Epidermal melanocyte (primary cell): ENCODE measurements around the gene RALGPS1.

ENCODE experiments used
- DNase-seq: peaks from one replicate; pipeline ENCODE4 v3.0.0; 2011; ENCODE audit warnings: low spot score; ENCODE audit not compliant: insufficient read length

Gene RALGPS1

DNA sequence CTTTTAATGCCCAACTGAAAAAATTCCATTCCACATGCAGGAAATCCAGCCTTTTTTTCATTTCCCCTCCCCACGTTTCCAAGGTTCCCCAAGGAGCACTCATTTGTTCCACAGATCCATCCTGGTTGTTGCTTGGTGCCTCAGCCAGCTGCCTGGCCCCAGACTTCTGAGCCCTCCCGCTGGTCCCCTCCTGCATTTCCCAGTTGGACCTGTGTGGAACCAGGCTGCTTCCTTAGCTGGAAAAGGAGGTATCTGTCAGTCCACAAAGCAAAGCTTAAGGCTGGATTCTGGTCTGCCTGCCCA is 163.0 kb downstream of the RALGPS1 start:
- no peak for DNase-seq

GRCh38 chr9:127078336-127078735 is 163.8 kb downstream of the RALGPS1 start:
- no peak for DNase-seq

- DNase-seq, result no peak
These were observed 164.4 kb downstream of the RALGPS1 start for GRCh38 chr9:127078988-127079387.

DNA sequence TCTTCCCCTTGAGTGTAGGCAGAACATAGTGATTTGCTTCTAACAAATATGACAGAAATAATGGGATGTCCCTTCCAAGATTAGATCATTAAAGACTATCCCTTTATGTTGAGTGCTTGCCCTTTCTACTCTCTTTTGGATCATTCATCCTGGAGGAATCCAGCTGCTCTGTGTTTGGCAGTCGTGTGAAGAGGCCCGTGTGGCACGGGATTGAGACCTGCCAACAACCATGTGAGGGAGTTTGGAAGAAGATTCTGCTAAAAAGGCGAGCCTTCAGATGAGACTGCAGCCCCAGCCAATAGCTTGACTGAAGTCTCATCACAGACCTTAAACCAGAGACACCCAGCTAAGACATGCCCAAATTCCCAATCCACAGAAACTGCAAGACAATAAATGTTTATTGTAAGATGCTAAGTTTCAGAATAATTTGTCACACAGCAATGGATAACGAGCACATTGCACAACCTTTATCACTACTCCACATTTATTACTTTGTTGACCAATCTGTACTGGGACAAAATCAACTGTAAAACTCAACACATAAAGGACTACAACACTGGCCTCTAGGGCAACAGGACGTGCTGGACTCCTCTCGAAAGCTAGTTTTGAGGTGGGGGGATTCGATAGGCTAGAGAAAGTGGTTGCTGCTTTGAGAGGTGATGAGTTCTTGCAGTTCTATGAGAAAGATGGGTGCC is 165.0 kb downstream of the RALGPS1 start:
- DNase-seq, result no peak

DNA sequence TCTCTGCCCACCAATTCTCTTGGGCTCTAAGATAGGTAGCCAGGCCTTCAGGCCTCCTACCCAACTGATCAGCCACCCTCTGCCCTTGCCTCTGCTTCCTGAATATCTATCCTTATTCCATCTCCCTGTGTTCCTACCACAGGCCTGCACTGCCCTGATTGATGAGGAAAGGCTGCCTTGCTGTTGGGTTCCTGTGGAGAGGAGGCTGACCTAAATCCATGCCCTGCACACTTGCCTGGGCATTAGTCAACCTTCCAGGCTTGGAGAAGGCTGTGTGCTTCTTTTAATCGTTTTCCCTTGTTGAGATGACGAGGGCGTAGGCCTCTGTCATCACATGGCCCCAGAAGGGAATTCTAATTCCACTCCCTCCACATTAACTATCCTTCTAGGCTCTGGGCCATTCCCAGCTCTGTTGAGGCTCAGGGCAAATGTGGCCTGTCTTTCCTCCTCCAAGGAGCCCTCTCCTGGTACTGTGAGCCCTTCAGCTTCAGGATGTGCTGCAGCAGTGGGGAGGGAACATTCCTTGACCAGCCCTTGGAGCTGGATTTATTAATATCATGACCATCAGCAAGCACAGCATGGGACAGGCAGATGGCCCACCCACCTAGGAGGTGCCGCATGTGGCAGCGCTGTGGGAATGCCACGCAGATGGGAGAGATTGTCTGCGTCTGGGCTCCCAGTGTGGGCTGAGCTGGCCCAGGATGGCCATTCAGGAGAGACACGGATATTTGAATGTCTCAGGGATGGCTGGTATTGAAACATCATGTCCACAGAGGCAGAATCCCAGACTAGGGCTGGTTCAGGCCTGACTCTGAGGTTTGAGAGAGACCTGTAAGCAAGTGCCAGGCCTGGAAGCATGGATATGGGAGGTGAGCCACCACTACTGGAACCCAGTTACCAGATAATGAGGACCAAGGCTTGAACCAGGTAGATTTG is 166.9 kb downstream of the RALGPS1 start:
- DNase-seq, result no peak

DNA sequence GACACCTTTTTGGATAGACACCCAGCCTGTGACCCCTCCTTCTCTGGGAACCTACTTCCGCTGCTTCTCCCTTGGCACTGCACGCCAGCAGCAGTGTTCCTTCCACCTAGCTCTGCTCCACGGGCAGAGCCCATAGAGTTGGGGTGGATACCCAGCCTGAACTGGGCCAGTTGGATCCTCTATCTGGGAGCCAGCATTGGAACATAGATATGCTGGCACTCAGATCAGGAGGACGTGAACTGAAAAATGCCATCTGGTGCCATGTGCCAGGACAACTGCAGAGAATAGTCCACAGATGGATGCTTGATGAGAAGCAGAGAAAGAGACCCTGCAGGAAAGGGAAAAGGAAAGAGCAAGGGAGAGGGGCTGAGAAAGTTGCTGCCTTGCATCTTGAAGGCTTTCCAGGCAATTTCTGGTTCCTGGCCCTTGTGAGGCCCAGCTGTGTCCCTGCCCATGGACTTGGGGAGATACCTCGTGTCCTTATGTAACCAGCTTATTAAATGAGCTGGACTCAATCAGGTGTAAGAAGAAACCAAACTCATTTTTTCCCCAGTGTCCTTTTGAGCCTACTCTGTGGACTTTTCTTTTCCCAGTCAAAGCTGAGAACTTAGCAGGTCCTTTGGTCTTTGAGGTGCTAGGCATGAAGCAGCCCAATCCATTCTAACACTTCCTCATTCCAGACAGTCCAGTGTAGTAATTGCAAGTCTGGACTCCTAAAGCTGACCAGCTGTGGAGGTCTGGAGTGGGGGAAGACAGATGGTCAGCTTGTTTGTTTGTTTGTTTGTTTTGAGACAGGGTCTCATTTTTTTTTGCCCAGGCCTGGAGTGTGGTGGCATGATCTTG is 168.8 kb downstream of the RALGPS1 start:
- DNase-seq, result no peak

DNA sequence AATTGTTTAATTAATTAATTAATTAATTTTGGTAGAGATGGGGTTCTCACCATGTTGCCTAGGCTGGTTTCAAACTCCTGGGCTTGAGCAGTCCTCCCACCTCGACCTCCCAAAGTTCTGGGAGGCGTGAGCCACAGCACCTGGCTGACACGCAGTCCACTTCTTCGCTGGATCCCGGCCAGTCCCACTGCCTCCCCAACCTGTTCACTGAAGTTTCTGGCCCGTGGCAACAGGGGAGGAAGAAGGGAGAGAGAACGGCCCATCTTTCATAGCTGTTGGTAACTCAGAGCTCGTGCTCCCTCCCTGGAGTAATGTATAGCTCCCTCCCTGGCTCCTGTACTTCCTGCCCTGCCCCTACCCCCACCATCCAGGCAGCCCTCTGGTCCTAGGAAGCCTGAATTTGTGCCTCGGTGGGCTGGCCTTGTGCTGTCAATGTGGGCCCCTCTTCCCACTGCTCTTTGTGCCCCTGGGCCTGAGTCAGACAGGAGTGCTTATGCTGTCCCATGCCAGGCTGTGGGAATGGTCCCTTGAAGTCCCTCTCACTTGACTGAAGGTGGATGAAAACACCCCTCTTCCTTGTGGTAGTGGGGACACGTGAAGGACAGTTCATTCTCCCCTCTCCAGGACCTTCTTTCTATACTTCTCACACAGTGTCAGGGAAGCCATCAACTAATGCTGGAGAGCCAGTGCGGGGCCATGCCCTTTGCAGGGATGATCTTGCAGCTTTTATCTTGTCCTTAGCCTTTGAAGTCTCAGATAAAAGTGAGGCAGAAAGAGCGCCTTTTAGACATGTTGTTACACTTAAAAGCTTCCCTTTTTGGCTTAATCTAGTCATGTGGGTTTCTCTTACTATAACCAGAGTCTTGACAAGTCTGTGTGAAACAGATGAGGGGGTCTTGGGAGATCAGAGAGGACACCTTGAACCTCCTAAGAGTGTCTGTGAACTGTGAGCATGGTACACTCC is 169.8 kb downstream of the RALGPS1 start:
- no peak for DNase-seq

- DNase-seq, result no peak
These were observed 170.6 kb downstream of the RALGPS1 start for GRCh38 chr9:127085186-127085585.

DNA sequence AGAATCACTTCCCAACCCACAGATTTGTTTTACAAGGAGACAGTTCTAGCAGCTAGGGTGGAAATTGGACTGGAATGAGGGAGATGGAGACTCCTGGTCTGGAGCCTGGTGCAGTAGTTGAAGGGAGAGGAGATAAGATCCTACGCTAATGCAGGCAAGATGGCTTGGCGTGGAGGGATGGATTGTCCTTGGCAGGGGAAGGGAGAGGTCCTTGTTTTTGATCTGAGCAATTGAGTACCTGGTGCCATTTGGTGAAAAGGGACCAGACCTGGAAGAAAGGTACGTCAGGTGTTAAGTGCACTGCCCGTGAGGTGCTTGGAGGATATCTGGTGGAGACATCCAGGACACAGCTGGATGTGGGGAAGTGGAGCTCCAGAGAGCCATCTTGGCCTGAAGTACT is 172.2 kb downstream of the RALGPS1 start:
- DNase-seq, result no peak

- no peak for DNase-seq
These were observed 172.8 kb downstream of the RALGPS1 start for GRCh38 chr9:127087411-127087810.

DNA sequence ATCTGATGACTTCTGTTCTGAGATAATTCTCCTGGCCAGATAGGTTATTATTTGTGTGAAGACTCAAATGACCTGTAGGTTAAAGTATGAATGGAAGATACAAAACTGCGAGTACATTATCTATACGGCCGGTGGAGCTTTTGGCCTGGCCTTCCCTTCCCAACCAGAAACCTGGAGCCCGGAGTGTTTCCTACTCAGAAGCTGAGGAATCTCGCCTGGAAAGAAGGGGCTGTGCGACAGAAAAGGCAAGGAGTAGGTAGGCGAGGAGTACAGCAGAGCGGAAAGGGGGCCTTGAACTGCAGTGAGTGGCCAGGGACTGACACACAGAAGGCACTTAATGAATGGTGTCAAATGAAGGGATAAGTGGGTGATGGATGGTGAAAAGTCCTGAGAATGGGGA is 173.3 kb downstream of the RALGPS1 start:
- no peak for DNase-seq

GRCh38 chr9:127088724-127089615 is 174.4 kb downstream of the RALGPS1 start:
- DNase-seq, result no peak

GRCh38 chr9:127089631-127090081 is 175.1 kb downstream of the RALGPS1 start:
- no peak for DNase-seq

GRCh38 chr9:127090341-127090985 is 175.9 kb downstream of the RALGPS1 start:
- no peak for DNase-seq

- no peak for DNase-seq
These were observed 176.9 kb downstream of the RALGPS1 start for GRCh38 chr9:127091526-127091925.

DNA sequence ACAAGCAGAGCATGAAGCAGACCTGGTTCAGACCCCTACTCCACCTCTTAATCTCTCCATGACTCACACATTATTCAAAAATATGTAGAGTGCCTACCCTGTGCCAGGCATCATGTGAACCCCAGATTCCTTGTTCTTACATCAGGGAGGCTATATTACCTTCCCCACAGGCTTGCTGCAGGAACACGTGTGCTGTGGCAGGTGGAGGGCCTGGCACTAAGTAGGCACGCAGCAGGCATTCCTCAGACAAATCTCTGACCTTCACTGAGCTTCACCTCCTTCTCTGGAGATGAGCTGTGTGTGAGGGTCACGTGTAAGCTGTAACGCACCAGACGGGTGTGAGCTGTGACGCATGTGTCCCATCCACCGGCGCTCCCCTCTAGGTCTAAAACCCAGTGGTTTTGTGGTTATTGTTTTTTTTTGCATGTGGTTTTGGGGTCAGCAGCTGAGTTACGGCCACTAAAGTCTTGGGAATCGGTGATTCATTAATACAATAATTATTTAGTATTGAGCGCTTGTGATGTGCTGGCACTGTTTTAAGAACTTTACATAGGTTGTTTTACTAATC is 177.5 kb downstream of the RALGPS1 start:
- DNase-seq, result no peak

DNA sequence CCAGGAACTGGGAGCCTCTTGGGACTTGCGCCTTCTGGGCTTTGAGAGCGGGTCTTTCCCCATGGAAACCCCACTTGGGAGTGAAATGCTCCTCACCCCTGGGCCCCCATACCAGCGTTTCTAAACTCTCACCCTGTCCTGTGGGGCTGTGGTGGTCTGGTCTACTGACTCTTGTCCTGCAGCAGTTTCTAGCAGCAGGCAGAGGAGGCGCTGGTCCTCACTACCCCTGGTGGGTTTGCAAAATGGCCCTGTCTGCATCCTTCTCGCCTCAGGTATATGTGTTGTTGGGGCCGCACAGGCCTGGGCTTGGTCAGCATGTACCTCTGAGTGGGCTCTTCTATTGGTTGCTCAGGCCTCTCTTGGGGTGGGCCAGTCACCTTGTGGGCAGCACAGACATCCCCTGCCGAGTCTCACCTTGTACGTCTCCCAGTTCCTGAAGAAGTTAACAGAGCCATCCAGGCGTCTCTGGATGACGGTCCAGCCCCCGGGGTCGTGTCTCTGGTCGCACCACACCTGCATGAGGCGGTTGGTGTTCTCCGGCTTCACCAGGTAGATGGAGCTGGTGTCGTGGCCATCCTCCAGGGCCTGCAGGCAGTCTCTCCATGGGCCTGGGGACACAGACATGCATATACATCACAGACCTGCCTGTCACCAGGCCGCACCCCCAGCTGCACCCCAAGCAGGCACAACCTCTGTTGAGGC is 178.9 kb downstream of the RALGPS1 start:
- DNase-seq, result no peak

DNA sequence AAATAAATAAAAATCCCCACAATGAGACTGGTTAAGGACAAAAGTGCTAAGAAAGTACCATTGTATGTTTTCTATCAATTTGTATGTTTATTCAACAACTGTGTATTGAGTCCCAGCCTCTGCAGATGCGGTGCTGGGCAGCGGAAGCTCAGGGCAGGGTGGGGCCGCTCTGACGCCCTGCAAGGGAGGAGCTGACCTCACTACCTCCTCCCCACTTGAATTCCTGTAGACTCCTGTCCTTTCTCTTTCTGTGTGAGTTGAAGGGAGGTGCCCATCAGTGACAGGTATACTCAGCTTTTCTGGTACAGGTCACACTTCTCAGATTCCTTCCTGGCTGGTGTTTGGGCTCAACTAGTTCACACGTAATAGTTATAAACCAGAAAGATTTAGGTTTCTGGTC is 180.8 kb downstream of the RALGPS1 start:
- no peak for DNase-seq
